GM12878 (cell line): Measurements from ENCODE around the gene KRCC1. TPM values are rescaled to one million over a fixed set of nuclear protein-coding genes. Genes with fewer than 3 reads are reported as not detected.

Experiments
- ATAC-seq: fragments of 200-7000 bp; cut with Tn5 transposase; 3 replicates; pipeline ENCODE4 v1.9.1; 2020; ENCODE audit warnings: mild to moderate bottlenecking, moderate library complexity
- BruUV-seq: library from RNA; stranded (reverse); fragments of 400-500 nt; replicated peaks from 2 replicates; lab custom pipeline; 2021; lab: Mats Ljungman, UMichigan
- CTCF ChIA-PET: fragments of 300-600 bp; sonication (Branson Sonifier 250); formaldehyde crosslinking; extraction: SDS; loops from one replicate; lab custom pipeline; 2021; ENCODE audit warnings: inconsistent platforms; lab: Yijun Ruan, JAX
- POLR2A ChIA-PET: fragments of 350-600 bp; formaldehyde crosslinking; extraction: SDS; loops from one replicate; lab custom pipeline; 2021; ENCODE audit warnings: inconsistent platforms; lab: Charles Lee
- RAD21 ChIA-PET: fragments of 300-600 bp; sonication (Branson Sonifier 250); formaldehyde crosslinking; loops from one replicate; lab custom pipeline; 2023; ENCODE audit warnings: antibody characterized with exemption; ENCODE audit not compliant: unreplicated experiment; lab: Charles Lee
- SMC1A ChIA-PET: fragments of 300-600 bp; sonication (Branson Sonifier 250); formaldehyde crosslinking; loops from one replicate; lab custom pipeline; 2023; ENCODE audit not compliant: unreplicated experiment, uncharacterized antibody; lab: Charles Lee
- DNase-seq: peaks from one replicate; pipeline ENCODE4 v3.0.0-alpha.2; 2011; ENCODE audit warnings: low read depth, low spot score
- FAIRE-seq: peaks from 3 replicates; lab custom pipeline; 2011; peaks lifted over from hg19 to GRCh38; lab: Jason Lieb, UNC
- H2AFZ ChIP-seq: 2 replicates; pipeline ENCODE4 v1.6.0; 2011; ENCODE audit warnings: low read depth, low read length, control low read depth; ENCODE audit not compliant: control insufficient read depth
- H3K27ac ChIP-seq: 2 replicates; pipeline ENCODE4 v1.5.1; 2011; ENCODE audit warnings: control low read depth; ENCODE audit not compliant: control insufficient read depth, insufficient read depth
- H3K27me3 ChIP-seq, 2 experiments: replicated peaks in 1 of 2; 2 replicates each; pipeline versions ENCODE4 v1.6.0 to v1.6.1; 2011; ENCODE audit warnings: low read length in 1 of 2; ENCODE audit not compliant: control insufficient read depth in 2 of 2, insufficient read depth in 2 of 2
- H3K36me3 ChIP-seq, 2 experiments: 2 replicates each; pipeline ENCODE4 v1.5.1; 2011; ENCODE audit warnings: low read length in 1 of 2; ENCODE audit not compliant: control insufficient read depth in 2 of 2, insufficient read depth in 2 of 2
- H3K4me1 ChIP-seq: 2 replicates; pipeline ENCODE4 v1.6.1; 2011; ENCODE audit warnings: mild to moderate bottlenecking, low read length, moderate library complexity, mixed read lengths; ENCODE audit not compliant: control insufficient read depth, insufficient read depth
- H3K4me2 ChIP-seq: 2 replicates; pipeline ENCODE4 v1.6.0; 2011; ENCODE audit warnings: control low read depth; ENCODE audit not compliant: control insufficient read depth, insufficient read depth
- H3K4me3 ChIP-seq: fragments of 200-600 bp; sonication (generic); 2 replicates; pipeline ENCODE4 v1.5.1; 2016
- H3K79me2 ChIP-seq: 2 replicates; pipeline ENCODE4 v1.6.0; 2011; ENCODE audit warnings: low read length; ENCODE audit not compliant: control insufficient read depth, insufficient read depth
- H3K9ac ChIP-seq: 2 replicates; pipeline ENCODE4 v1.8.0; 2011; ENCODE audit warnings: low read length, control low read depth, mixed read lengths; ENCODE audit not compliant: control insufficient read depth, insufficient read depth
- H3K9me3 ChIP-seq: replicated peaks from 3 replicates; pipeline ENCODE4 v1.5.1; 2011; ENCODE audit warnings: mild to moderate bottlenecking, low read length; ENCODE audit not compliant: control insufficient read depth, insufficient read depth
- H4K20me1 ChIP-seq: 2 replicates; pipeline ENCODE4 v1.6.0; 2011; ENCODE audit not compliant: control insufficient read depth, insufficient read depth
- ASH2L ChIP-seq: fragments of 300-600, 200-600 bp; sonication (generic); IDR thresholded peaks from 2 replicates; pipeline ENCODE4 v1.6.1; 2017; ENCODE audit warnings: low read depth, mild to moderate bottlenecking, borderline replicate concordance
- ATF7 ChIP-seq: fragments of 450-650 bp; IDR thresholded peaks from 2 replicates; pipeline ENCODE4 v1.6.1; 2016; ENCODE audit warnings: low read depth, mild to moderate bottlenecking
- HDGF ChIP-seq: fragments of 450-650 bp; IDR thresholded peaks from 2 replicates; pipeline ENCODE4 v1.6.1; 2016; ENCODE audit warnings: antibody characterized with exemption
- KDM1A ChIP-seq: fragments of 200-600 bp; sonication (generic); IDR thresholded peaks from 2 replicates; pipeline ENCODE4 v1.6.1; 2016; ENCODE audit warnings: borderline replicate concordance
- NBN ChIP-seq: fragments of 450-650 bp; IDR thresholded peaks from 2 replicates; pipeline ENCODE4 v1.6.1; 2016
- NR2C2 ChIP-seq: IDR thresholded peaks from 2 replicates; pipeline ENCODE4 v1.6.1; 2011; ENCODE audit warnings: borderline replicate concordance, low read depth; ENCODE audit not compliant: control insufficient read depth, insufficient read length
- RBBP5 ChIP-seq: fragments of 200-600 bp; sonication (generic); conservative IDR thresholded peaks from 2 replicates; pipeline ENCODE4 v1.6.1; 2016
- RELA ChIP-seq: fragments of 450-650 bp; IDR thresholded peaks from 2 replicates; pipeline ENCODE4 v1.8.0; 2014; ENCODE audit warnings: borderline replicate concordance; ENCODE audit not compliant: partially characterized antibody
- WGBS: methylation state at CpG from one replicate; pipeline ENCODE4 v1.1.6; 2016; ENCODE audit warnings: low lambda C conversion rate; ENCODE audit not compliant: insufficient replicate concordance, insufficient coverage; ENCODE audit errors: missing lambda C conversion rate; 5-methylcytosine and 5-hydroxymethylcytosine counted together
- in situ Hi-C: fragments of 300-500 bp; cut with MboI; formaldehyde crosslinking; loops from 9 replicates; pipeline ENCODE4 v1.14.3; 2018; ENCODE audit warnings: mixed read lengths
- intact Hi-C: fragments of 100-400 bp; cut with micrococcal nuclease; formaldehyde crosslinking; loops from one replicate; pipeline ENCODE4 v1.14.2; 2022; ENCODE audit not compliant: unreplicated experiment
- polyA plus RNA-seq, 11 experiments: library from polyadenylated mRNA; depleted of rRNA in 4 of 11; unstranded in 6 of 11; stranded (reverse) in 5 of 11; fragments of >200 nt; fragmentation: Nextera tagmentation in 4 of 11; fragmentation: Illumina TruSeq in 1 of 11; extraction: Ambion mirVana in 4 of 11; extraction: Trizol in 1 of 11; gene quantifications; 1 replicate in 1 of 11; 2 replicates in 10 of 11; pipeline versions ENCODE4 v1.2.1 to v1.2.3, GENCODE V29; 2011 to 2016; ENCODE audit warnings: inconsistent platforms in 2 of 11, missing spikeins in 2 of 11, low read depth in 1 of 11
- total RNA-seq, 4 experiments: library from RNA; depleted of rRNA in 3 of 4; stranded (reverse); fragments of >200 nt in 3 of 4; fragmentation: Illumina TruSeq in 1 of 4; extraction: Trizol in 1 of 4; gene quantifications; 2 replicates each; pipeline versions ENCODE4 v1.2.1 to v1.2.3, GENCODE V29; 2013 to 2021
- TF ChIP-seq, protein P1 (sequence below): fragments of 450-650 bp; IDR thresholded peaks from 2 replicates; pipeline ENCODE4 v1.6.1; 2018; ENCODE audit warnings: mild to moderate bottlenecking, low read depth, moderate library complexity; ENCODE audit not compliant: partially characterized antibody
- TF ChIP-seq, protein P2 (sequence below): IDR thresholded peaks from 2 replicates; pipeline ENCODE4 v1.6.1; 2011; ENCODE audit warnings: borderline replicate concordance, low read depth, mild to moderate bottlenecking, moderate library complexity, mixed read lengths, low read length; ENCODE audit not compliant: insufficient read depth; ENCODE audit errors: extremely low read length
- TF ChIP-seq, protein P3 (sequence below): IDR thresholded peaks from 2 replicates; pipeline ENCODE4 v1.6.1; 2011; ENCODE audit warnings: low read depth, mild to moderate bottlenecking, low read length, moderate library complexity, borderline replicate concordance; ENCODE audit errors: extremely low read depth

KRCC1 gene
- total and polyA plus RNA-seq, 10 of the 15 experiments (the other 5 are each of a cell fraction or from before 2014, with no cell fraction given) = 3.8 to 27.2 (median 12.5) TPM

DNA sequence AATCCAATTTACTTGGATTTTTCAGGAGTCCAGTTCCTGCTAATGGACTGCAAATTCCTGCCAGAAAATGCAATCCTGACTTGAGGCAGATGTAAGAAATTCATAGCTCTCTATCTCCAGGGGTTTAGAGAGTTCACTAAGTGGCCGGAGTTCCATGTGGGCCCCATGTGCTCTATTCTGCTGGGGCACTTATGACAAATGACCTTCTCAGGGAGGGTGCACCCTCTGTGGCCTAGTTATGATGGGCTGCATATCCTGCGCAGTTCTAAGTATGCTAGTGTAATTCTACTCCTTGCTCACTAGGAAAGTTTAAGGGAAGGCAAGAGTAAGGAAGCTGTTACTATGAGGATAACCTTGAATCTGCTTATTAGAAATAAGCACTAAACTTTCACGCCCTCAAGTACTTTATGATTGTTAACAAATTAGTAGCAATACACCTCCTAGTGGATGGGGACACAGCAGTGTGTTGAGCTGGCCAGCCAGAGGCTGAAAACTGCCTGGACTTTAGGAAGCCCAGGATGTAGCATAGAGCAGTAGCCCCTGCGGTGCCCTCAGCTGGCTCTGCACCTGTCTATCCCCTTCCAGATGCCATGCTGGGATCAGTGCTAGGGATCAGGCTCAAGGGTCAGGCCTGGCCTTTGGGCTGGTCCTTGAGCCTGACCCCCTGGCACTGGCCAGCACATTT lies 26.5 kb upstream of the KRCC1 start:
- WGBS = 27% methylated on average over 4 of the region's 4 CpGs
- Histone ChIP-seq H3K79me2 (no peaks in the 10 kb centered on the region), H3K4me1 (no peaks in the 10 kb centered on the region), H3K4me2 (no peak overlapping the region), H3K27ac (no peak overlapping the region), H3K9ac (no peak overlapping the region), H3K36me3 (no peaks in the 10 kb centered on the region), H4K20me1 (no peaks in the 10 kb centered on the region), H3K9me3 (no peaks in the 10 kb centered on the region), H3K27me3 (peaks cover 0 to 2% of the 10 kb centered on the region in 2 experiments; a peak in 1 of 4 replicates), H2AFZ (no peak overlapping the region)
- ChIA-PET CTCF (no interaction called here), SMC1A (no interaction called here), POLR2A (no interaction called here), RAD21 (no interaction called here)
- ATAC-seq = no peak
- BruUV-seq = no TSS peak
- no peak for FAIRE-seq
- no peak for DNase-seq
- intact Hi-C loops = loop anchor here (5.0 kb wide), 1 partner anchor 65 kb away; no protein-coding TSS in a partner anchor
- no peak for TF ChIP-seq HDGF
- TF ChIP-seq KDM1A = no peak
- no peak for TF ChIP-seq RELA
- no peak for TF ChIP-seq RBBP5
- TF ChIP-seq, protein P1, sequence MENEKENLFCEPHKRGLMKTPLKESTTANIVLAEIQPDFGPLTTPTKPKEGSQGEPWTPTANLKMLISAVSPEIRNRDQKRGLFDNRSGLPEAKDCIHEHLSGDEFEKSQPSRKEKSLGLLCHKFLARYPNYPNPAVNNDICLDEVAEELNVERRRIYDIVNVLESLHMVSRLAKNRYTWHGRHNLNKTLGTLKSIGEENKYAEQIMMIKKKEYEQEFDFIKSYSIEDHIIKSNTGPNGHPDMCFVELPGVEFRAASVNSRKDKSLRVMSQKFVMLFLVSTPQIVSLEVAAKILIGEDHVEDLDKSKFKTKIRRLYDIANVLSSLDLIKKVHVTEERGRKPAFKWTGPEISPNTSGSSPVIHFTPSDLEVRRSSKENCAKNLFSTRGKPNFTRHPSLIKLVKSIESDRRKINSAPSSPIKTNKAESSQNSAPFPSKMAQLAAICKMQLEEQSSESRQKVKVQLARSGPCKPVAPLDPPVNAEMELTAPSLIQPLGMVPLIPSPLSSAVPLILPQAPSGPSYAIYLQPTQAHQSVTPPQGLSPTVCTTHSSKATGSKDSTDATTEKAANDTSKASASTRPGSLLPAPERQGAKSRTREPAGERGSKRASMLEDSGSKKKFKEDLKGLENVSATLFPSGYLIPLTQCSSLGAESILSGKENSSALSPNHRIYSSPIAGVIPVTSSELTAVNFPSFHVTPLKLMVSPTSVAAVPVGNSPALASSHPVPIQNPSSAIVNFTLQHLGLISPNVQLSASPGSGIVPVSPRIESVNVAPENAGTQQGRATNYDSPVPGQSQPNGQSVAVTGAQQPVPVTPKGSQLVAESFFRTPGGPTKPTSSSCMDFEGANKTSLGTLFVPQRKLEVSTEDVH = no peak
- no peak for TF ChIP-seq NR2C2
- TF ChIP-seq, protein P2, sequence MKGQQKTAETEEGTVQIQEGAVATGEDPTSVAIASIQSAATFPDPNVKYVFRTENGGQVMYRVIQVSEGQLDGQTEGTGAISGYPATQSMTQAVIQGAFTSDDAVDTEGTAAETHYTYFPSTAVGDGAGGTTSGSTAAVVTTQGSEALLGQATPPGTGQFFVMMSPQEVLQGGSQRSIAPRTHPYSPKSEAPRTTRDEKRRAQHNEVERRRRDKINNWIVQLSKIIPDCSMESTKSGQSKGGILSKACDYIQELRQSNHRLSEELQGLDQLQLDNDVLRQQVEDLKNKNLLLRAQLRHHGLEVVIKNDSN = no peak
- TF ChIP-seq, protein P3, sequence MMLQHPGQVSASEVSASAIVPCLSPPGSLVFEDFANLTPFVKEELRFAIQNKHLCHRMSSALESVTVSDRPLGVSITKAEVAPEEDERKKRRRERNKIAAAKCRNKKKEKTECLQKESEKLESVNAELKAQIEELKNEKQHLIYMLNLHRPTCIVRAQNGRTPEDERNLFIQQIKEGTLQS = no peak
- no peak for TF ChIP-seq NBN
- TF ChIP-seq ATF7 = no peak
- no peak for TF ChIP-seq ASH2L
- TF ChIP-seq, all 136 proteins: peak for 0
- in situ Hi-C loops = no loop called here
- H3K4me3 ChIP-seq = no peak overlapping the region
